HepG2 (cell line): Measurements from ENCODE around the gene VAV2. TPM values are rescaled to one million over a fixed set of nuclear protein-coding genes. Genes with fewer than 3 reads are reported as not detected.
A peak's percentile ranks its signal among the peaks of the same experiment; 100 is the strongest.

Source experiments
- DR1 ChIP-seq: sonication (generic); formaldehyde crosslinking; IDR thresholded peaks from 2 replicates; pipeline ENCODE4 v1.8.0; 2021; ENCODE audit warnings: mild to moderate bottlenecking, missing genetic modification reagents, inconsistent platforms
- FOSL1 ChIP-seq: sonication (generic); formaldehyde crosslinking; IDR thresholded peaks from 2 replicates; pipeline ENCODE4 v1.9.0; 2021; ENCODE audit warnings: missing genetic modification reagents, borderline replicate concordance
- HNF1A ChIP-seq, 2 experiments: sonication (generic) in 1 of 2; formaldehyde crosslinking in 1 of 2; IDR thresholded peaks; 2 replicates each; pipeline versions ENCODE4 v1.4.0 to v1.6.1; 2016 to 2020; ENCODE audit warnings: borderline replicate concordance in 1 of 2, low read depth in 1 of 2, mild to moderate bottlenecking in 1 of 2, missing genetic modification reagents in 1 of 2
- LRRFIP1 ChIP-seq: sonication (generic); formaldehyde crosslinking; conservative IDR thresholded peaks from 2 replicates; pipeline ENCODE4 v1.4.0; 2020; ENCODE audit warnings: missing genetic modification reagents
- MTA3 ChIP-seq: sonication (generic); formaldehyde crosslinking; IDR thresholded peaks from 2 replicates; pipeline ENCODE4 v1.4.0; 2020; ENCODE audit warnings: missing genetic modification reagents
- NR0B2 ChIP-seq: sonication (generic); formaldehyde crosslinking; IDR thresholded peaks from 2 replicates; pipeline ENCODE4 v1.4.0; 2020; ENCODE audit warnings: mild to moderate bottlenecking, missing genetic modification reagents
- PITX1 ChIP-seq: sonication (generic); formaldehyde crosslinking; IDR thresholded peaks from 2 replicates; pipeline ENCODE4 v1.5.1; 2020; ENCODE audit warnings: mild to moderate bottlenecking, missing genetic modification reagents
- TRIM24 ChIP-seq: sonication (generic); formaldehyde crosslinking; IDR thresholded peaks from 2 replicates; pipeline ENCODE4 v1.8.0; 2022; ENCODE audit warnings: mild to moderate bottlenecking, missing genetic modification reagents
- ZNF788 ChIP-seq: sonication (generic); formaldehyde crosslinking; IDR thresholded peaks from 2 replicates; pipeline ENCODE4 v1.5.0; 2020; ENCODE audit warnings: mild to moderate bottlenecking, missing genetic modification reagents, borderline replicate concordance
- ZNF790 ChIP-seq: sonication (generic); formaldehyde crosslinking; IDR thresholded peaks from 2 replicates; pipeline ENCODE4 v1.8.0; 2022; ENCODE audit warnings: missing genetic modification reagents, mild to moderate bottlenecking, borderline replicate concordance
- polyA plus RNA-seq, 8 experiments: library from polyadenylated mRNA; depleted of rRNA in 3 of 8; stranded (reverse) in 7 of 8; unstranded in 1 of 8; fragments of >200 nt; fragmentation: Illumina TruSeq in 4 of 8; extraction: Trizol in 4 of 8; gene quantifications; 2 replicates each; pipeline versions ENCODE4 v1.2.1 to v1.2.3, GENCODE V29; 2011 to 2016; ENCODE audit warnings: low read depth in 4 of 8, missing spikeins in 1 of 8, mixed read lengths in 1 of 8; ENCODE audit not compliant: insufficient read depth in 1 of 8
- total RNA-seq, 5 experiments: library from RNA; depleted of rRNA; stranded (reverse); fragments of >200 nt; fragmentation: Illumina TruSeq; extraction: Trizol; gene quantifications; 2 replicates each; pipeline ENCODE4 v1.2.3, GENCODE V29; 2016; ENCODE audit warnings: low read depth in 1 of 5

VAV2 gene
- total and polyA plus RNA-seq, 2 of the 13 experiments (the other 11 are each of a cell fraction or from before 2014, with no cell fraction given): 22.5 to 22.9 TPM

- TF ChIP-seq ZNF790 (CRISPR knock-in tag): no peak
- no peak for TF ChIP-seq MTA3 (CRISPR knock-in tag)
- no peak for TF ChIP-seq DR1
- TF ChIP-seq NR0B2 (CRISPR knock-in tag): 0 out of 2 replicates have a peak, but pooled peaks have one; percentile 3
- no peak for TF ChIP-seq HNF1A (IDR thresholded peaks at IDR 0.05; ENCODE audit: low read depth)
- TF ChIP-seq HNF1A (CRISPR knock-in tag; IDR thresholded peaks at IDR 0.05; ENCODE audit: borderline replicate concordance): no peak
- no peak for TF ChIP-seq PITX1
- no peak for TF ChIP-seq LRRFIP1 (CRISPR knock-in tag)
- TF ChIP-seq ZNF788 (CRISPR knock-in tag): no peak
- no peak for TF ChIP-seq TRIM24 (CRISPR knock-in tag)
- TF ChIP-seq FOSL1 (CRISPR knock-in tag): no peak
Measured at GRCh38 chr9:133995012-133995896, 3.1 kb upstream of the VAV2 start (continued).
